BE2C (cell line): Measurements from ENCODE around the gene TAF11L5.
"Not testable (repeated sequence)": the region's sequence is repeated elsewhere in the genome, so short reads cannot be mapped to it uniquely, and the experiment has no call there.

Experiments used
- DNase-seq: peaks from one replicate; pipeline ENCODE4 v3.0.0-alpha.2; 2020
- H3K27me3 ChIP-seq: fragments of 250-450 bp; sonication (Bioruptor Pico); 2 replicates; pipeline ENCODE4 v1.5.1; 2020; ENCODE audit warnings: mild to moderate bottlenecking
- H3K36me3 ChIP-seq: fragments of 250-450 bp; sonication (Bioruptor Pico); 2 replicates; pipeline ENCODE4 v1.5.1; 2020; ENCODE audit warnings: mild to moderate bottlenecking
- H3K4me1 ChIP-seq: fragments of 250-450 bp; sonication (Bioruptor Pico); 2 replicates; pipeline ENCODE4 v1.5.1; 2020
- H3K4me3 ChIP-seq: 2 replicates; pipeline ENCODE4 v1.5.1; 2011; ENCODE audit warnings: low read depth, low read length
- H3K9me3 ChIP-seq: fragments of 250-450 bp; sonication (Bioruptor Pico); 2 replicates; pipeline ENCODE4 v1.5.1; 2020
- TF ChIP-seq, protein P1 (sequence below): IDR thresholded peaks from 2 replicates; pipeline ENCODE4 v1.5.1; 2012; ENCODE audit warnings: mild to moderate bottlenecking, low read depth, low read length

The TAF11L5 gene

DNA sequence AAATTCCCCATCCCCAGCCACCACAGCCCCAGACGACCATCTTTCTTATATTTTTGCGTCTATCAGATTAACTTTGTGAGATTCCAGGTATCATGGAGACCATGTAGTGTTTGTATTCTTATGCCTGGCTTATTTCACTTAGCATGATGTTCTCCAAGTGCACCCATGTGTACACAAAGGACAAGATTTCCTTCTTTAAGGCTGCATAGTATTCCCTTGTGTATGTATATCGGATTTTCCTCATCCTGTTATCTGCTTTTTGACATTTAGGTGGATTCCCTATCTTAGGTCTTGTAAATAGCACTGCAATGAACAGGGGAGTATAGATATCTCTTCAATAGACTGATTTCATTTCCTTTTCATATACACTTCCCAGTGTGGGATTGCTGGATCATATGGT, 32.3 kb upstream of the TAF11L5 start:
- Histone ChIP-seq H3K9me3 (no peaks in the 10 kb centered on the region), H3K36me3 (no peaks in the 10 kb centered on the region), H3K4me3 (no peak overlapping the region), H3K4me1 (peaks cover 13% of the 10 kb centered on the region), H3K27me3 (no peaks in the 10 kb centered on the region)
- no peak for DNase-seq
- TF ChIP-seq, protein P1, sequence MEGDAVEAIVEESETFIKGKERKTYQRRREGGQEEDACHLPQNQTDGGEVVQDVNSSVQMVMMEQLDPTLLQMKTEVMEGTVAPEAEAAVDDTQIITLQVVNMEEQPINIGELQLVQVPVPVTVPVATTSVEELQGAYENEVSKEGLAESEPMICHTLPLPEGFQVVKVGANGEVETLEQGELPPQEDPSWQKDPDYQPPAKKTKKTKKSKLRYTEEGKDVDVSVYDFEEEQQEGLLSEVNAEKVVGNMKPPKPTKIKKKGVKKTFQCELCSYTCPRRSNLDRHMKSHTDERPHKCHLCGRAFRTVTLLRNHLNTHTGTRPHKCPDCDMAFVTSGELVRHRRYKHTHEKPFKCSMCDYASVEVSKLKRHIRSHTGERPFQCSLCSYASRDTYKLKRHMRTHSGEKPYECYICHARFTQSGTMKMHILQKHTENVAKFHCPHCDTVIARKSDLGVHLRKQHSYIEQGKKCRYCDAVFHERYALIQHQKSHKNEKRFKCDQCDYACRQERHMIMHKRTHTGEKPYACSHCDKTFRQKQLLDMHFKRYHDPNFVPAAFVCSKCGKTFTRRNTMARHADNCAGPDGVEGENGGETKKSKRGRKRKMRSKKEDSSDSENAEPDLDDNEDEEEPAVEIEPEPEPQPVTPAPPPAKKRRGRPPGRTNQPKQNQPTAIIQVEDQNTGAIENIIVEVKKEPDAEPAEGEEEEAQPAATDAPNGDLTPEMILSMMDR, result no peak

DNA sequence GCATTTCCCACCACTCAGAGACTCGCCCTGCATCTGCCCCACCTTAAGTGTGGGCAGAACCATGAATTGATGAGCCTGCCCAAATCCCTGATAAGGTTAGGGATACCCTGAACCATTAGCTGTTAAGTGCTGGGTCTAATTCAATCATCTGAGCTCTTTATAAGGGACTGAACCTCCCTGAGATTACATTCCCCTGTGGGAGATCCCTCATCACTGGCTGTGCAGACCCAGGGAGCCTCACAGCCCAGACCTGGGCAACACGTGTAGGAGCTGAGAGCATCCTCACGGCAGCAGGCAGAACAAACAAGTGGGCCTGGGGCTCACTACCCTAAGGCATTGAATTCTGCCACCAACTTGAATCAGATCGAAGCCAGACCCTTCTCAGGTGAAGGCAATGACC, 27.6 kb upstream of the TAF11L5 start:
- TF ChIP-seq, protein P1, result no peak

DNA sequence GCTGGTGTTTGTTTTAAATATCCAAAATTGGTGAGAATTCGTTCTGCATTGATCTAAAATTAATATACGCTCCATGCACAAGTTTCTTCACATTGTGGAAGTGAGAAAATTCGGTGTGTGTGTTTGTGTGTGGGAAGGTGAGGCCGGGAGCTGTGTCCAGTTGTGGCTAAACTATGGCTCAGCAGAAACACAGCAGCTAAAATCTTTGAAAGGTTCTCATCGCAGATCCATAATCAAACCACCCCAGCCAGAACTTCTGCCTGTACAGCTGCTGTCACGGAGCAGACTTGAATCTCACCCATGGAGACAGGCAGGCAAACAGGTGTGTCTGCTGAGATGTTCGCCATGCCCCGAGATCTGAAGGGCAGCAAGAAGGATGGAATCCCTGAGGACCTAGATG, 27.1 kb upstream of the TAF11L5 start, which contains the start of gene TAF11L2:
Gene TAF11L2, plus strand, starts transcription at position 301 of the 400 bp plus-strand sequence.
- not testable (repeated sequence) for H3K9me3 ChIP-seq, H3K36me3 ChIP-seq, H3K4me3 ChIP-seq, H3K27me3 ChIP-seq, DNase-seq
- peaks cover 15% of the 10 kb centered on the region for H3K4me1 ChIP-seq

More for the DNA sequence above, 27.6 kb upstream of the TAF11L5 start:
- no peaks in the 10 kb centered on the region for H3K36me3 ChIP-seq
- no peak overlapping the region for H3K4me3 ChIP-seq
- no peaks in the 10 kb centered on the region for H3K9me3 ChIP-seq
- peak; percentile 72 for DNase-seq
- peaks cover 15% of the 10 kb centered on the region for H3K4me1 ChIP-seq
- H3K27me3 ChIP-seq, result no peaks in the 10 kb centered on the region

DNA sequence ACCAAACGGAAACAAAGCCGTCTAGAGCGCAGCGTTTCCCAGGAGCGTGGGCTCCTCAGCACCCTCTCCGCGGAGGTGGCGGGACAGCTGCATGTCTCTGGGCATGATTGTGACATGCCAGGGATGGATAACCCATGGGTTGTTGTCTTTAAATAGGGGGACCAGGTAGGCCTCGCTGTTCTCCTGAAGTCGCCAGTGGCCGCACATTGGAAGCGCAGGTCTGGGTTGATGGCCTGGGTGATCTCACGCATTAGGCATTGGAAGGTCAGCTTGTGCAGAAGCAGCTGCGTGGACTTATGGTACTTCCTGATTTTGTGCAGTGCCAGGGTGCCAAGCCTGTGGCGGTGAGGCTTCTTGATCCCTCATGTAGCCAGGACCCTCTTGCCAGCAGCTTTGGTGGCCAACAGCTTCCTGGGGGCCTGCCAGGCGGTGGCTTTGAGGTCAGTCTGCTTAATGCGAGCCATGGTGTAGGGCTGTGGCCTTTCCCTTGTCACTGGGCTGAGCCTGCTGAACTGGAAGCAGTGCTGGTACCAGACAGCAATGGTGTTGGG, 13.2 kb upstream of the TAF11L5 start:
- Histone ChIP-seq H3K4me1 (no peaks in the 10 kb centered on the region), H3K27me3 (no peaks in the 10 kb centered on the region), H3K4me3 (no peak overlapping the region), H3K36me3 (no peaks in the 10 kb centered on the region), H3K9me3 (no peaks in the 10 kb centered on the region)
- no peak for DNase-seq
- TF ChIP-seq, protein P1, result no peak

DNA sequence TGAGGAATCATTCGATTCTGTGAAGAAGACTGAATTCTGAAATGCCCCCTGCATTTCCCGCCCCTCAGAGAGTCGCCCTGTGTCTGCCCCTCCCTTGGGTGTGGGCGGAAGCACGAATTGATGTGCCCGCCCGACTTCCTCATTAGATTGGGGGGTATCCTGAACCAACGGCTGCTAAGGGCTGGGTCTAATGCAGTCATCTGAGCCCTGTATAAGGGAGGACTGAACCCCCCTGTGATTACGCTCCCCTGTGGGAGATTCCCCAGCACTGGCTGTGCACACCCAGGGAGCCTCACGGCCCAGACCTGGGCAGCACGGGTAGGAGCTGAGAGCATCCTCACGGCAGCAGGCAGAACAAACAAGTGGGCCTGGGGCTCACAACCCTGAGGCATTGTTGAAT, 7.5 kb upstream of the TAF11L5 start:
- H3K4me1 ChIP-seq, H3K9me3 ChIP-seq, H3K27me3 ChIP-seq, H3K36me3 ChIP-seq, H3K4me3 ChIP-seq: not testable (repeated sequence)
- peak; percentile 17 for DNase-seq

DNA sequence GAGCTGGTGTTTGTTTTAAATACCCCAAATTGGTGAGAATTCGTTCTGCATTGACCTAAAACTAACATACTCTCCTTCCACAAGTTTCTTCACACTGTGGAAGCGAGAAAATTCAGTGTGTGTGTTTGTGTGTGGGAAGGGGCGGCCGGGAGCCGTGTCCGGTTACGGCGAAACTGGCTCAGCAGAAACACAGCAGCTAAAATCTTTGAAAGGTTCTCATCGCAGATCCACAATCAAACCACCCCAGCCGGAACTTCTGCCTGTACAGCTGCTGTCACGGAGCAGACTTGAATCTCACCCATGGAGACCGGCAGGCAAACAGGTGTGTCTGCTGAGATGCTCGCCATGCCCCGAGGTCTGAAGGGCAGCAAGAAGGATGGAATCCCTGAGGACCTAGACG, 7.0 kb upstream of the TAF11L5 start, which contains the start of gene TAF11L3:
Gene TAF11L3, plus strand, starts transcription at position 301 of the 400 bp plus-strand sequence.
- H3K27me3 ChIP-seq, H3K4me1 ChIP-seq: not testable (repeated sequence)

DNA sequence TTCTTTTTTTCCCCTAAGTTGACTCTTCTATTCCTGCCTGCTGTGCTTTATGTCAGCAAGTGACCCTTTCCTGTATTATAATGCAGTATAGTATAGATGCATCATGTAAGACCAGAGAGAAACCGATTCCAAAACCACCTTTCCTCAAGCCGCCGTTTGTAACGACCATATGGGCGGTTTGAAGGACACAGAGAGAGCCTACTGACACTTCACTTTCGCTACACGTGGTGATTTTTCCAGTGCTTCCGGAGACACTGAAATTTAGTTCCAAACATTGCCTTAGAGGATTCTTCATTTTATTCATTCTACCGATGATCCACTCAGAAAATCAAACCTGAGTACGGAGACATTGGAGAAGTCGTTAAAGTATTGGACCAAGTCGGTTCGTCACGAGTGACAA, 5.5 kb upstream of the TAF11L5 start:
- H3K4me1 ChIP-seq, H3K9me3 ChIP-seq: not testable (repeated sequence)

More for the DNA sequence above, 7.0 kb upstream of the TAF11L5 start, which contains the start of gene TAF11L3:
- H3K4me3 ChIP-seq, DNase-seq, H3K9me3 ChIP-seq, H3K36me3 ChIP-seq: not testable (repeated sequence)

DNA sequence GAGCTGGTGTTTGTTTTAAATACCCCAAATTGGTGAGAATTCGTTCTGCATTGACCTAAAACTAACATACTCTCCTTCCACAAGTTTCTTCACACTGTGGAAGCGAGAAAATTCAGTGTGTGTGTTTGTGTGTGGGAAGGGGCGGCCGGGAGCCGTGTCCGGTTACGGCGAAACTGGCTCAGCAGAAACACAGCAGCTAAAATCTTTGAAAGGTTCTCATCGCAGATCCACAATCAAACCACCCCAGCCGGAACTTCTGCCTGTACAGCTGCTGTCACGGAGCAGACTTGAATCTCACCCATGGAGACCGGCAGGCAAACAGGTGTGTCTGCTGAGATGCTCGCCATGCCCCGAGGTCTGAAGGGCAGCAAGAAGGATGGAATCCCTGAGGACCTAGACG, 3.5 kb upstream of the TAF11L5 start, which contains the start of gene TAF11L4:
Gene TAF11L4, plus strand, starts transcription at position 301 of the 400 bp plus-strand sequence.
- H3K9me3 ChIP-seq, DNase-seq, H3K4me3 ChIP-seq, H3K27me3 ChIP-seq, H3K4me1 ChIP-seq, H3K36me3 ChIP-seq: not testable (repeated sequence)

More for the DNA sequence above, 5.5 kb upstream of the TAF11L5 start:
- H3K27me3 ChIP-seq, DNase-seq, H3K4me3 ChIP-seq, H3K36me3 ChIP-seq: not testable (repeated sequence)

DNA sequence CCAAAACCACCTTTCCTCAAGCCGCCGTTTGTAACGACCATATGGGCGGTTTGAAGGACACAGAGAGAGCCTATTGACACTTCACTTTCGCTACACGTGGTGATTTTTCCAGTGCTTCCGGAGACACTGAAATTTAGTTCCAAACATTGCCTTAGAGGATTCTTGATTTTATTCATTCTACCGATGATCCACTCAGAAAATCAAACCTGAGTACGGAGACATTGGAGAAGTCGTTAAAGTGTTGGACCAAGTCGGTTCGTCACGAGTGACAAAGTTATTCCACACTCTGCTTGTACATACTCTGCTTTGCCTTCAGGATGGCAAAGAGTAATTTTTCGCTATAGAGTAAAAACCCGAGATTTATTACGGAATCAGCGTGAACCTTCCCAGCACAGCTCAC, 1.5 kb downstream of the TAF11L5 start:
- not testable (repeated sequence) for H3K9me3 ChIP-seq, H3K36me3 ChIP-seq, H3K4me3 ChIP-seq, H3K27me3 ChIP-seq, H3K4me1 ChIP-seq
- peak; percentile 25 for DNase-seq

DNA sequence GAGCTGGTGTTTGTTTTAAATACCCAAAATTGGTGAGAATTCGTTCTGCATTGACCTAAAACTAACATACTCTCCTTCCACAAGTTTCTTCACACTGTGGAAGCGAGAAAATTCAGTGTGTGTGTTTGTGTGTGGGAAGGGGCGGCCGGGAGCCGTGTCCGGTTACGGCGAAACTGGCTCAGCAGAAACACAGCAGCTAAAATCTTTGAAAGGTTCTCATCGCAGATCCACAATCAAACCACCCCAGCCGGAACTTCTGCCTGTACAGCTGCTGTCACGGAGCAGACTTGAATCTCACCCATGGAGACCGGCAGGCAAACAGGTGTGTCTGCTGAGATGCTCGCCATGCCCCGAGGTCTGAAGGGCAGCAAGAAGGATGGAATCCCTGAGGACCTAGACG, 3.3 kb downstream of the TAF11L5 start, which contains the start of gene TAF11L6:
Gene TAF11L6, plus strand, starts transcription at position 301 of the 400 bp plus-strand sequence.
- H3K9me3 ChIP-seq, H3K4me1 ChIP-seq, H3K27me3 ChIP-seq, DNase-seq, H3K36me3 ChIP-seq, H3K4me3 ChIP-seq: not testable (repeated sequence)
